SU-DHL-6 (cell line): ENCODE measurements around the gene CEP63.

Source experiments
- EZH2phosphoT487 ChIP-seq: fragments of 200-600 bp; sonication (generic), shearing (Covaris generic); conservative IDR thresholded peaks from 2 replicates; pipeline ENCODE4 v1.6.1; 2018; ENCODE audit warnings: mild to moderate bottlenecking, antibody characterized with exemption, low read length, moderate library complexity, mixed read lengths
- TF ChIP-seq, protein P1 (sequence below): fragments of 200-600 bp; sonication (generic); IDR thresholded peaks from one replicate; pipeline ENCODE4 v1.5.1; 2017; ENCODE audit warnings: antibody characterized with exemption, mild to moderate bottlenecking, low read length, moderate library complexity; ENCODE audit not compliant: insufficient read depth, poor library complexity, severe bottlenecking

DNA sequence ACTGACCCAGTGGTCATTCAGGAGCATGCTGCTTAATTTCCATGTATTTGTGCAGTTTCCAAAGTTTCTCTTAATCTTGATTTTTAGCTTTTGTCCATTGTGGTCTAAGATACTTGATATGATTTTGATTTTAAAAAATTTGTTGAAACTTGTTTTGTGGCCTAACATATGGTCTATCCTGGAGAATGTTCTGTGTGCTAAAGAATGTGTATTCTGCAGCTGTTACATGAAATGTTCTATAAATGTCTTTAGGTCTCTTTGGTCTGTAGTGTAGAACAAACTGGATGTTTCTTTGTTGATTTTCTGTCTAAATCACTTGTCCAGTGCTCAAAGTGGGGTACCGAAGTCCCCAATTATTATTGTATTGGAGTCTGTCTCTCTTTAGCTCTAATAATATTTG is 17.4 kb downstream of the CEP63 start:
- TF ChIP-seq, protein P1, sequence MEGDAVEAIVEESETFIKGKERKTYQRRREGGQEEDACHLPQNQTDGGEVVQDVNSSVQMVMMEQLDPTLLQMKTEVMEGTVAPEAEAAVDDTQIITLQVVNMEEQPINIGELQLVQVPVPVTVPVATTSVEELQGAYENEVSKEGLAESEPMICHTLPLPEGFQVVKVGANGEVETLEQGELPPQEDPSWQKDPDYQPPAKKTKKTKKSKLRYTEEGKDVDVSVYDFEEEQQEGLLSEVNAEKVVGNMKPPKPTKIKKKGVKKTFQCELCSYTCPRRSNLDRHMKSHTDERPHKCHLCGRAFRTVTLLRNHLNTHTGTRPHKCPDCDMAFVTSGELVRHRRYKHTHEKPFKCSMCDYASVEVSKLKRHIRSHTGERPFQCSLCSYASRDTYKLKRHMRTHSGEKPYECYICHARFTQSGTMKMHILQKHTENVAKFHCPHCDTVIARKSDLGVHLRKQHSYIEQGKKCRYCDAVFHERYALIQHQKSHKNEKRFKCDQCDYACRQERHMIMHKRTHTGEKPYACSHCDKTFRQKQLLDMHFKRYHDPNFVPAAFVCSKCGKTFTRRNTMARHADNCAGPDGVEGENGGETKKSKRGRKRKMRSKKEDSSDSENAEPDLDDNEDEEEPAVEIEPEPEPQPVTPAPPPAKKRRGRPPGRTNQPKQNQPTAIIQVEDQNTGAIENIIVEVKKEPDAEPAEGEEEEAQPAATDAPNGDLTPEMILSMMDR: no peak
- no peak for TF ChIP-seq EZH2phosphoT487
